ENCODE measurements around the gene ALDH1L1. TPM values are rescaled to one million over a fixed set of nuclear protein-coding genes. Genes with fewer than 3 reads are reported as not detected.

Gene ALDH1L1
- total and polyA plus RNA-seq, 2 of the 8 experiments (the other 6 are each of a cell fraction or from before 2014, with no cell fraction given): 0.98 to 1.6 TPM

DNA sequence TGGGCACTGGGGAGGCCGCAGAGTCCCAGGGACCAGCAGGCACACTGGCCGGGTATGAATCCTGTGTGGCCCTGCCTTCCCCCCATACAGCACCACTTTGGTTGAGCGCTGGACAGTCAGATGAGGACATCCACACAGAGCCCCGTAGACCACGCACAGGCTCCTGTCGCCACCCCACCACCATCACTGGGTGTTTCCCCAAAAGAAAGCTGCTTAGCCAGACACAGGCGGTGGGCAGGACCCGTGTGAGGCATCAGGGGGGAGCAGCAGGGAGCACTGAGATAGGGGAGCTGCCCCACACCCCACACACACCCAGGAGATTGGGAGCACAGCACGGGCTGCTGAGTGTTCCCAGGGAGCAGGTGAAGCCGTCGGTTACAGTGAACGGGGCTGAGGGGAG, 54.1 kb downstream of the ALDH1L1 start:
- Histone ChIP-seq H3K9me3 (ENCODE audit: insufficient read depth in 2 of 2, low read depth in 1 of 2, low read length in 1 of 2) (no peaks in the 10 kb centered on the region), H3K4me1 (replicated peaks in 1 of 4; ENCODE audit: control insufficient read depth in 3 of 4, insufficient read depth in 4 of 4, low read length in 3 of 4) (peaks cover 0 to 11% (median 6%) of the 10 kb centered on the region in 4 experiments; a peak in 5 of 7 replicates), H3K56ac (replicated peaks; ENCODE audit: insufficient read length, low read depth, low read length) (no peak overlapping the region), H3K36me3 (ENCODE audit: control insufficient read depth in 2 of 4, insufficient read depth in 4 of 4, low read length in 3 of 4) (no peaks in the 10 kb centered on the region), H3K18ac (ENCODE audit: extremely low read depth, low read length) (no peak overlapping the region), H3K14ac (ENCODE audit: insufficient read length) (no peak overlapping the region), H3K4me3 (ENCODE audit: extremely low read depth in 1 of 4, insufficient read depth in 2 of 4, low read depth in 3 of 4, low read length in 4 of 4) (no peak overlapping the region), H2BK20ac (ENCODE audit: low read length) (no peak overlapping the region), H3K9ac (replicated peaks in 1 of 4; ENCODE audit: extremely low read depth in 1 of 4, low read depth in 3 of 4, low read length in 3 of 4) (no peak overlapping the region), H2BK15ac (ENCODE audit: low read length) (no peak overlapping the region), H2BK12ac (ENCODE audit: low read depth, low read length) (no peak overlapping the region), H4K5ac (ENCODE audit: insufficient read length, low read depth, low read length) (no peak overlapping the region), H3K23me2 (ENCODE audit: low read depth, low read length) (no peaks in the 10 kb centered on the region), H3K79me2 (ENCODE audit: control insufficient read depth in 1 of 2, insufficient read depth in 2 of 2, low read length in 2 of 2) (no peaks in the 10 kb centered on the region), H2AK5ac (ENCODE audit: low read depth, low read length) (no peak overlapping the region), H3K27ac (ENCODE audit: low read depth, low read length) (no peak overlapping the region), H3K79me1 (ENCODE audit: low read depth, low read length) (no peaks in the 10 kb centered on the region), H3K23ac (ENCODE audit: insufficient read length) (no peak overlapping the region), H3K4me2 (ENCODE audit: insufficient read depth in 1 of 2, low read depth in 2 of 2, low read length in 2 of 2) (no peak overlapping the region), H3K4ac (replicated peaks; ENCODE audit: insufficient read length, low read depth, low read length) (no peak overlapping the region), H4K91ac (replicated peaks; ENCODE audit: insufficient read length, low read length) (peak overlapping the region; percentile 73), H2BK5ac (ENCODE audit: low read depth, low read length) (peak overlapping the region; percentile 24; the same call in 1 of the 2 replicates), H3K27me3 (replicated peaks in 1 of 4; ENCODE audit: control insufficient read depth in 3 of 4, extremely low read depth in 1 of 4, insufficient read depth in 3 of 4, low read length in 3 of 4) (no peaks in the 10 kb centered on the region; a peak in 1 of 7 replicates), H4K8ac (ENCODE audit: extremely low read depth, insufficient read depth, low read length) (no peak overlapping the region), H2BK120ac (replicated peaks; ENCODE audit: low read depth, low read length) (no peak overlapping the region), H4K20me1 (replicated peaks in 1 of 2; ENCODE audit: control insufficient read depth in 1 of 2, insufficient read depth in 2 of 2, low read length in 2 of 2) (no peaks in the 10 kb centered on the region), H2AFZ (ENCODE audit: low read length) (no peak overlapping the region)
- CTCF ChIA-PET (ENCODE audit: partially characterized antibody): interaction anchor here (0.6 to 4.5 kb wide), 5 partner anchors 7 to 87 kb away, joined by 3 to 30 read pairs (median 4); no protein-coding TSS in a partner anchor
- POLR2A ChIA-PET (ENCODE audit: partially characterized antibody): no interaction called here
- WGBS, 2 experiments (ENCODE audit: extremely low coverage in 1 of 2, insufficient coverage in 1 of 2, insufficient read length in 1 of 2, insufficient replicate concordance in 2 of 2, low coverage in 1 of 2, low lambda C conversion rate in 2 of 2, missing lambda C conversion rate in 1 of 2): 95% methylated on average over 10 of the region's 12 CpGs; no CpG with 5 or more reads in 1 of the 2 experiments
- TF ChIP-seq, protein P1, sequence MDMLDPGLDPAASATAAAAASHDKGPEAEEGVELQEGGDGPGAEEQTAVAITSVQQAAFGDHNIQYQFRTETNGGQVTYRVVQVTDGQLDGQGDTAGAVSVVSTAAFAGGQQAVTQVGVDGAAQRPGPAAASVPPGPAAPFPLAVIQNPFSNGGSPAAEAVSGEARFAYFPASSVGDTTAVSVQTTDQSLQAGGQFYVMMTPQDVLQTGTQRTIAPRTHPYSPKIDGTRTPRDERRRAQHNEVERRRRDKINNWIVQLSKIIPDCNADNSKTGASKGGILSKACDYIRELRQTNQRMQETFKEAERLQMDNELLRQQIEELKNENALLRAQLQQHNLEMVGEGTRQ (IDR thresholded peaks at IDR 0.05; ENCODE audit: low read length): no peak
- TF ChIP-seq SUZ12 (IDR thresholded peaks at IDR 0.05; ENCODE audit: low read length) (no peak), KDM5A (IDR thresholded peaks at IDR 0.05; ENCODE audit: low read length) (no peak), CEBPB (IDR thresholded peaks at IDR 0.05; ENCODE audit: low read depth, low read length) (no peak), HDAC2 (IDR thresholded peaks at IDR 0.05; ENCODE audit: borderline replicate concordance in 1 of 2, low read depth in 2 of 2, low read length in 2 of 2) (no peak), GABPA (IDR thresholded peaks at IDR 0.05; ENCODE audit: borderline replicate concordance, insufficient read depth, low read length) (no peak), TAF7 (optimal IDR thresholded peaks at IDR 0.05; ENCODE audit: borderline replicate concordance, low read depth, low read length) (no peak), JUND (IDR thresholded peaks at IDR 0.05; ENCODE audit: low read length) (no peak), FOSL1 (IDR thresholded peaks at IDR 0.05; ENCODE audit: insufficient read depth, low read depth, low read length) (no peak), SIX5 (IDR thresholded peaks at IDR 0.05; ENCODE audit: low read depth, low read length) (no peak), TEAD4 (IDR thresholded peaks at IDR 0.05; ENCODE audit: low read depth, low read length) (no peak), CHD2 (IDR thresholded peaks at IDR 0.05; ENCODE audit: low read length) (no peak), YY1 (IDR thresholded peaks at IDR 0.05; ENCODE audit: low read depth, low read length) (no peak), CHD1 (IDR thresholded peaks at IDR 0.05; ENCODE audit: low read depth, low read length) (no peak)
- DNase-seq (ENCODE audit: low read depth in 1 of 2, low spot score in 2 of 2) (peak in 1 of 2 experiments; percentile 33), FAIRE-seq (no peak)
